Colonic mucosa (tissue), 4 donors: ENCODE results near the gene SLC38A11. TPM values are rescaled to one million over a fixed set of nuclear protein-coding genes. Genes with fewer than 3 reads are reported as not detected.

Source experiments
- DNase-seq: peaks from one replicate; pipeline ENCODE4 v3.0.0-alpha.2; 2020
- H3K27ac ChIP-seq: fragments of 200-600 bp; one replicate; pipeline ENCODE4 v1.8.0; 2021
- H3K27me3 ChIP-seq: fragments of 200-600 bp; one replicate; pipeline ENCODE4 v1.8.0; 2021
- H3K36me3 ChIP-seq: fragments of 200-600 bp; one replicate; pipeline ENCODE4 v1.8.0; 2021
- H3K4me1 ChIP-seq: fragments of 200-600 bp; one replicate; pipeline ENCODE4 v1.8.0; 2021; ENCODE audit warnings: mild to moderate bottlenecking
- H3K4me3 ChIP-seq: fragments of 200-600 bp; one replicate; pipeline ENCODE4 v1.8.0; 2021
- H3K9ac ChIP-seq, 2 donors: one replicate each; pipeline ENCODE4 v1.7.0; 2013; ENCODE audit warnings: control low read depth in 2 of 2, low read depth in 2 of 2, low read length in 2 of 2
- H3K9me3 ChIP-seq: fragments of 200-600 bp; one replicate; pipeline ENCODE4 v1.8.0; 2021
- intact Hi-C: fragments of 100-400 bp; cut with DNase I; formaldehyde crosslinking; loops from one replicate; pipeline ENCODE4 v1.14.1; 2022
- total RNA-seq, 2 donors: library from RNA; stranded (reverse); fragmentation: NEBNext Ultra II Directional in 1 of 2; extraction: Animal tissue kit (Norgen Biotek cat#: 25700) in 1 of 2; gene quantifications; one replicate each; pipeline ENCODE4 v1.2.1, GENCODE V29; 2021
- TF ChIP-seq, protein P1 (sequence below): fragments of 200-600 bp; IDR thresholded peaks from one replicate; pipeline ENCODE4 v1.8.0; 2022; ENCODE audit warnings: antibody characterized with exemption, mild to moderate bottlenecking
- donor health status: healthy.
- donor health status: DM: no; HTN: no; CAD: no.
- donor health status: DM: no; HTN: no; CAD: no.

The SLC38A11 gene
- total RNA-seq, 2 donors from 2014 or later, result 1.5 to 3.0 TPM

DNA sequence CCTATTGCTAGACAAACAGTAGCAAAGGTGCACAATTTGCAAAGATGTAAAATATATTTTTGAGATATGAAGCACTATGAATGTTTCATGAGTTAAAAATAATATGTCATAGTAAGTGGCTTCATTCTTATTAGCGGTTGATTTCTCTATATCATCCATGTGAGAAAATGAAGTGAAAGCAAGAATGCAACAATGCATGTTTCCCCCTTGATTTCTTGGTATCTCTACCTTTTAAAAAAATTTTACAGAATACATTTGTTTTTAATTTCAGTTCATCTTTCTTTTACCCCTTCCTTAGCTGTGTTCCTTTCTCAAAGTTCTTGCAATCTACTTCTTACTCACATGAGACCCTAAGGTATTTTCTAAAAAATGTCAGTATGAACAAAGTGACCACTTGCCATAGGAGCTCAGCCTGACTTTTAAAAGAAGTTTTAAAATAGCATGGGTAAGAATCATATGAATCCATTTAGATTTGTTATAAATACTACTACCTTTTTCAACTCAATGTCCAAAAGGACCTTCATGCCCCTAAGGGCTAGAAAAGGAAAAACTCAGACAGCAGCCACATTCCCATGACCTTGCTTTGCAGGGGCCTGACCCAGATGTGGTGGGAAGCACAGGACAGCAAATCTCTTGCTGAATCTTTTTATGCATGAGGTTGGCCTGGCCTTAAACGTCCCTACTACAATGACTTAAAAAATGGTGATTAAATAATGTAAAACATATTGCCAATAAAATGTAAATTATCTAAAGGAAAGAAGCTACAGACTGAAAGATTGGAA, 14.8 kb upstream of the SLC38A11 start:
- intact Hi-C loops, result no loop called here

GRCh38 chr2:164967781-164968228, 12.5 kb upstream of the SLC38A11 start:
- Histone ChIP-seq H3K9ac (no peak overlapping the region), H3K36me3 (no peaks in the 10 kb centered on the region), H3K4me1 (no peaks in the 10 kb centered on the region), H3K4me3 (no peak overlapping the region), H3K27ac (no peak overlapping the region), H3K27me3 (no peaks in the 10 kb centered on the region), H3K9me3 (no peaks in the 10 kb centered on the region)
- intact Hi-C loops, result no loop called here
- no peak for DNase-seq
- TF ChIP-seq, protein P1, sequence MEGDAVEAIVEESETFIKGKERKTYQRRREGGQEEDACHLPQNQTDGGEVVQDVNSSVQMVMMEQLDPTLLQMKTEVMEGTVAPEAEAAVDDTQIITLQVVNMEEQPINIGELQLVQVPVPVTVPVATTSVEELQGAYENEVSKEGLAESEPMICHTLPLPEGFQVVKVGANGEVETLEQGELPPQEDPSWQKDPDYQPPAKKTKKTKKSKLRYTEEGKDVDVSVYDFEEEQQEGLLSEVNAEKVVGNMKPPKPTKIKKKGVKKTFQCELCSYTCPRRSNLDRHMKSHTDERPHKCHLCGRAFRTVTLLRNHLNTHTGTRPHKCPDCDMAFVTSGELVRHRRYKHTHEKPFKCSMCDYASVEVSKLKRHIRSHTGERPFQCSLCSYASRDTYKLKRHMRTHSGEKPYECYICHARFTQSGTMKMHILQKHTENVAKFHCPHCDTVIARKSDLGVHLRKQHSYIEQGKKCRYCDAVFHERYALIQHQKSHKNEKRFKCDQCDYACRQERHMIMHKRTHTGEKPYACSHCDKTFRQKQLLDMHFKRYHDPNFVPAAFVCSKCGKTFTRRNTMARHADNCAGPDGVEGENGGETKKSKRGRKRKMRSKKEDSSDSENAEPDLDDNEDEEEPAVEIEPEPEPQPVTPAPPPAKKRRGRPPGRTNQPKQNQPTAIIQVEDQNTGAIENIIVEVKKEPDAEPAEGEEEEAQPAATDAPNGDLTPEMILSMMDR, result no peak

More for the DNA sequence above, 14.8 kb upstream of the SLC38A11 start:
- Histone ChIP-seq H3K9ac (no peak overlapping the region), H3K9me3 (no peaks in the 10 kb centered on the region), H3K4me3 (no peak overlapping the region), H3K4me1 (no peaks in the 10 kb centered on the region), H3K27me3 (no peaks in the 10 kb centered on the region), H3K36me3 (no peaks in the 10 kb centered on the region), H3K27ac (no peak overlapping the region)
- TF ChIP-seq, protein P1, result no peak
- no peak for DNase-seq

DNA sequence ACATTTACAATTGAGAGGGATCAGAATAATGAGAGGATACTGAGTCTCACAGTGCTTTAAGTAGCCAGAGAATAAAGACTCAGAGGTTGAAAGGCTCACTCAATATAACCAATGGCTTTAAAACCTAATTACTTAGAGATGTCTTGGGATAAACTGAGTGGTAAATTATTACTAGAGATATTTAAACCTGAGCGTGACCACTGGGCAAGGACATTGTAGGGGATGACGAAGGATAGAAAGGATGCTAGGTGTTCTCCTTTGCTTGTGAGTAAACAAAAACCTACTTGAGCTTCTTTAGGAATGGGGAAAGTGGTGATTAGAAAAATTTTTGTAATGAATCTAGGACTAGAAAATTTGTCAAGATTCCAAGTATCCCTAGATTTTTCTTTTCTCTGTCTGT, 12.0 kb upstream of the SLC38A11 start:
- intact Hi-C loops, result no loop called here
- no peaks in the 10 kb centered on the region for H3K27me3 ChIP-seq
- no peaks in the 10 kb centered on the region for H3K4me1 ChIP-seq
- no peak overlapping the region for H3K4me3 ChIP-seq
- TF ChIP-seq, protein P1, result no peak
- no peaks in the 10 kb centered on the region for H3K9me3 ChIP-seq
- H3K36me3 ChIP-seq, result no peaks in the 10 kb centered on the region
- no peak for DNase-seq
- H3K27ac ChIP-seq, result no peak overlapping the region
- H3K9ac ChIP-seq, result no peak overlapping the region

- TF ChIP-seq, protein P1, result no peak
- DNase-seq, result no peak
- intact Hi-C loops, result no loop called here
- Histone ChIP-seq H3K9ac (no peak overlapping the region), H3K36me3 (no peaks in the 10 kb centered on the region), H3K4me1 (no peaks in the 10 kb centered on the region), H3K9me3 (no peaks in the 10 kb centered on the region), H3K27me3 (no peaks in the 10 kb centered on the region), H3K4me3 (no peak overlapping the region), H3K27ac (no peak overlapping the region)
These were observed 9.4 kb upstream of the SLC38A11 start for GRCh38 chr2:164964700-164965099.

- no peak overlapping the region for H3K27ac ChIP-seq
- no peaks in the 10 kb centered on the region for H3K36me3 ChIP-seq
- no peak overlapping the region for H3K4me3 ChIP-seq
- no peak for DNase-seq
- no peaks in the 10 kb centered on the region for H3K4me1 ChIP-seq
- no peaks in the 10 kb centered on the region for H3K9me3 ChIP-seq
- intact Hi-C loops, result no loop called here
- H3K27me3 ChIP-seq, result no peaks in the 10 kb centered on the region
- no peak overlapping the region for H3K9ac ChIP-seq
- TF ChIP-seq, protein P1, result no peak
These were observed 4.8 kb upstream of the SLC38A11 start for GRCh38 chr2:164960159-164960558.
